ENCODE results near the gene CARMIL1. TPM values are rescaled to one million over a fixed set of nuclear protein-coding genes. Genes with fewer than 3 reads are reported as not detected.

The CARMIL1 gene
- total RNA-seq, 1 donor from 2014 or later, result 19.6 TPM

- TF ChIP-seq POLR2AphosphoS5 (IDR thresholded peaks at IDR 0.05; ENCODE audit: insufficient read depth in 1 of 2, low read depth in 1 of 2), result no peak
- TF ChIP-seq CTCF (IDR thresholded peaks at IDR 0.05), result no peak
- no peak for TF ChIP-seq POLR2A (IDR thresholded peaks at IDR 0.05)
- H3K4me1 ChIP-seq, result no peaks in the 10 kb centered on the region
- no peaks in the 10 kb centered on the region for H3K36me3 ChIP-seq
- H3K4me3 ChIP-seq, result no peak overlapping the region
- DNase-seq (ENCODE audit: extremely low spot score in 2 of 2), result no peak
- H3K27me3 ChIP-seq, result no peaks in the 10 kb centered on the region
- no peak overlapping the region for H3K27ac ChIP-seq
- intact Hi-C loops (cut with DNase I), result no loop called here
- no peaks in the 10 kb centered on the region for H3K9me3 ChIP-seq
Observed at GRCh38 chr6:25464225-25464624, 185.1 kb downstream of the CARMIL1 start.

- Histone ChIP-seq H3K9me3 (no peaks in the 10 kb centered on the region), H3K27ac (no peak overlapping the region), H3K36me3 (no peaks in the 10 kb centered on the region), H3K4me3 (no peak overlapping the region), H3K27me3 (no peaks in the 10 kb centered on the region), H3K4me1 (no peaks in the 10 kb centered on the region)
- TF ChIP-seq POLR2A (IDR thresholded peaks at IDR 0.05) (no peak), CTCF (IDR thresholded peaks at IDR 0.05) (no peak), POLR2AphosphoS5 (IDR thresholded peaks at IDR 0.05; ENCODE audit: insufficient read depth in 1 of 2, low read depth in 1 of 2) (no peak)
- no peak for DNase-seq (ENCODE audit: extremely low spot score in 2 of 2)
- intact Hi-C loops (cut with DNase I), result no loop called here
Observed at GRCh38 chr6:25465941-25466340, 186.8 kb downstream of the CARMIL1 start.

GRCh38 chr6:25468881-25469280 lies 189.7 kb downstream of the CARMIL1 start:
- H3K4me1 ChIP-seq, result no peaks in the 10 kb centered on the region
- no peak for DNase-seq (ENCODE audit: extremely low spot score in 2 of 2)
- no peaks in the 10 kb centered on the region for H3K27me3 ChIP-seq
- H3K4me3 ChIP-seq, result no peak overlapping the region
- H3K27ac ChIP-seq, result no peak overlapping the region
- intact Hi-C loops (cut with DNase I), result no loop called here
- no peaks in the 10 kb centered on the region for H3K9me3 ChIP-seq
- no peaks in the 10 kb centered on the region for H3K36me3 ChIP-seq
- TF ChIP-seq POLR2A (IDR thresholded peaks at IDR 0.05) (no peak), POLR2AphosphoS5 (IDR thresholded peaks at IDR 0.05; ENCODE audit: insufficient read depth in 1 of 2, low read depth in 1 of 2) (no peak), CTCF (IDR thresholded peaks at IDR 0.05) (no peak)

GRCh38 chr6:25469797-25470388 lies 190.7 kb downstream of the CARMIL1 start:
- intact Hi-C loops (cut with DNase I), result no loop called here
- no peak overlapping the region for H3K27ac ChIP-seq
- H3K9me3 ChIP-seq, result no peaks in the 10 kb centered on the region
- DNase-seq (ENCODE audit: extremely low spot score in 2 of 2), result no peak
- H3K27me3 ChIP-seq, result no peaks in the 10 kb centered on the region
- no peaks in the 10 kb centered on the region for H3K36me3 ChIP-seq
- no peak overlapping the region for H3K4me3 ChIP-seq
- H3K4me1 ChIP-seq, result no peaks in the 10 kb centered on the region
- TF ChIP-seq CTCF (IDR thresholded peaks at IDR 0.05), result no peak
- TF ChIP-seq POLR2A (IDR thresholded peaks at IDR 0.05), result no peak
- TF ChIP-seq POLR2AphosphoS5 (IDR thresholded peaks at IDR 0.05; ENCODE audit: insufficient read depth in 1 of 2, low read depth in 1 of 2), result no peak

- H3K36me3 ChIP-seq, result no peaks in the 10 kb centered on the region
- H3K4me3 ChIP-seq, result no peak overlapping the region
- intact Hi-C loops (cut with DNase I), result no loop called here
- TF ChIP-seq POLR2A (IDR thresholded peaks at IDR 0.05) (no peak), POLR2AphosphoS5 (IDR thresholded peaks at IDR 0.05; ENCODE audit: insufficient read depth in 1 of 2, low read depth in 1 of 2) (no peak), CTCF (IDR thresholded peaks at IDR 0.05) (no peak)
- no peaks in the 10 kb centered on the region for H3K27me3 ChIP-seq
- DNase-seq (ENCODE audit: extremely low spot score in 2 of 2), result no peak
- no peaks in the 10 kb centered on the region for H3K9me3 ChIP-seq
- H3K4me1 ChIP-seq, result no peaks in the 10 kb centered on the region
- H3K27ac ChIP-seq, result no peak overlapping the region
Observed at GRCh38 chr6:25472306-25472705, 193.1 kb downstream of the CARMIL1 start.
